HS-27A (cell line): ENCODE measurements around the gene CADM4.
"Not testable (repeated sequence)": the region's sequence is repeated elsewhere in the genome, so short reads cannot be mapped to it uniquely, and the experiment has no call there.

Experiments used
- DNase-seq: peaks from one replicate; pipeline ENCODE4 v3.0.0-alpha.2; 2012; ENCODE audit warnings: low read depth, missing footprints

The CADM4 gene

GRCh38 chr19:43639519-43640423 lies at the start of gene CADM4:
CADM4 (minus strand) TSS chr19:43639850; CDS start chr19:43639790, 60 bp downstream.
- no peak for DNase-seq

- no peak for DNase-seq
Observed at GRCh38 chr19:43688059-43688701, 48.5 kb upstream of the CADM4 start.

- DNase-seq = no peak
Observed at GRCh38 chr19:43687660-43687997, 48.0 kb upstream of the CADM4 start.

- DNase-seq = no peak
Observed at GRCh38 chr19:43684326-43684725, 44.7 kb upstream of the CADM4 start.

GRCh38 chr19:43683905-43684304 lies 44.3 kb upstream of the CADM4 start:
- no peak for DNase-seq

- no peak for DNase-seq
Observed at GRCh38 chr19:43682824-43683661, 43.4 kb upstream of the CADM4 start.

GRCh38 chr19:43682269-43682668 lies 42.6 kb upstream of the CADM4 start:
- not testable (repeated sequence) for DNase-seq

GRCh38 chr19:43681821-43682220 lies 42.2 kb upstream of the CADM4 start:
- DNase-seq = no peak

GRCh38 chr19:43678512-43679261 lies 39.0 kb upstream of the CADM4 start:
- DNase-seq = no peak

- no peak for DNase-seq
Observed at GRCh38 chr19:43675906-43676305, 36.3 kb upstream of the CADM4 start.

- no peak for DNase-seq
Observed at GRCh38 chr19:43675269-43675879, 35.7 kb upstream of the CADM4 start.

- DNase-seq = no peak
Observed at GRCh38 chr19:43674596-43674995, 34.9 kb upstream of the CADM4 start.

- no peak for DNase-seq
Observed at GRCh38 chr19:43674183-43674582, 34.5 kb upstream of the CADM4 start.

GRCh38 chr19:43673637-43674036 lies 34.0 kb upstream of the CADM4 start:
- no peak for DNase-seq

GRCh38 chr19:43672061-43672679 lies 32.5 kb upstream of the CADM4 start:
- no peak for DNase-seq

GRCh38 chr19:43668406-43669109 lies 28.9 kb upstream of the CADM4 start:
- DNase-seq = peak; percentile 99

GRCh38 chr19:43667876-43668405 lies 28.3 kb upstream of the CADM4 start:
- DNase-seq = no peak

- no peak for DNase-seq
Observed at GRCh38 chr19:43667126-43667875, 27.7 kb upstream of the CADM4 start.

- no peak for DNase-seq
Observed at GRCh38 chr19:43664018-43664417, 24.4 kb upstream of the CADM4 start.
